B cell (primary cell): Measurements from ENCODE around the gene PHF19. TPM values are rescaled to one million over a fixed set of nuclear protein-coding genes. Genes with fewer than 3 reads are reported as not detected.

Source experiments
- ATAC-seq: fragments of 200-7000 bp; cut with Tn5 transposase; one replicate; pipeline ENCODE4 v1.10.0; 2021; ENCODE audit warnings: low read depth, mild to moderate bottlenecking, moderate number of reproducible peaks, moderate library complexity
- CTCF ChIA-PET: fragments of 350-600 bp; sonication (Branson Sonifier 250); formaldehyde crosslinking; loops from one replicate; lab custom pipeline; 2021; ENCODE audit warnings: antibody characterized with exemption, inconsistent platforms; lab: Charles Lee
- POLR2A ChIA-PET: fragments of 350-600 bp; sonication (Branson Sonifier 250); formaldehyde crosslinking; loops from one replicate; lab custom pipeline; 2021; ENCODE audit warnings: antibody characterized with exemption; lab: Charles Lee
- DNase-seq: peaks from one replicate; pipeline ENCODE4 v3.0.0; 2013
- H2AFZ ChIP-seq: 2 replicates; pipeline ENCODE4 v1.6.1; 2012; ENCODE audit warnings: mild to moderate bottlenecking, low read depth, low read length; ENCODE audit not compliant: insufficient read depth, poor library complexity, severe bottlenecking
- H3K27ac ChIP-seq, 2 donors: 1 replicate in 1 of 2; 2 replicates in 1 of 2; pipeline ENCODE4 v1.5.1; 2012 to 2013; ENCODE audit warnings: low read length in 2 of 2, mild to moderate bottlenecking in 2 of 2, moderate library complexity in 1 of 2
- H3K27me3 ChIP-seq, 4 experiments: fragments of 200-600 bp in 1 of 4; sonication (generic) in 1 of 4; replicated peaks in 1 of 4; 1 replicate in 2 of 4; 2 replicates in 2 of 4; pipeline versions ENCODE4 v1.6.1 to v1.7.0; 2013 to 2016; ENCODE audit warnings: low read length in 3 of 4, mild to moderate bottlenecking in 2 of 4, mixed read lengths in 1 of 4, moderate library complexity in 1 of 4; ENCODE audit not compliant: insufficient read depth in 4 of 4, control insufficient read depth in 3 of 4; ENCODE audit errors: control extremely low read depth in 1 of 4
- H3K36me3 ChIP-seq, 2 experiments: replicated peaks in 1 of 2; 1 replicate in 1 of 2; 2 replicates in 1 of 2; pipeline versions ENCODE4 v1.6.1 to v1.7.1; 2013; ENCODE audit warnings: low read length in 1 of 2; ENCODE audit not compliant: insufficient read depth in 2 of 2, control insufficient read depth in 1 of 2; ENCODE audit errors: control extremely low read depth in 1 of 2, extremely low read depth in 1 of 2
- H3K4me1 ChIP-seq, 2 donors: fragments of 200-600 bp in 1 of 2; sonication (generic) in 1 of 2; 1 replicate in 1 of 2; 2 replicates in 1 of 2; pipeline versions ENCODE4 v1.5.1 to v1.6.1; 2013 to 2017; ENCODE audit warnings: low read length in 2 of 2; ENCODE audit not compliant: control insufficient read depth in 2 of 2, insufficient read depth in 2 of 2
- H3K4me2 ChIP-seq: replicated peaks from 2 replicates; pipeline ENCODE3; 2012; ENCODE audit warnings: mild to moderate bottlenecking, low read depth, low read length; ENCODE audit not compliant: poor library complexity, severe bottlenecking
- H3K4me3 ChIP-seq, 5 experiments: fragments of 200-600 bp in 1 of 5; sonication (generic) in 1 of 5; 1 replicate in 3 of 5; 2 replicates in 2 of 5; pipeline versions ENCODE4 v1.5.1 to v1.7.0; 2011 to 2016; ENCODE audit warnings: low read length in 4 of 5, mild to moderate bottlenecking in 4 of 5, low read depth in 2 of 5, control low read depth in 1 of 5, moderate library complexity in 1 of 5; ENCODE audit not compliant: insufficient read depth in 1 of 5; ENCODE audit errors: control extremely low read depth in 1 of 5, extremely low read depth in 1 of 5
- H3K79me2 ChIP-seq: fragments of 200-600 bp; sonication (generic); one replicate; pipeline ENCODE4 v1.6.0; 2016; ENCODE audit warnings: low read length; ENCODE audit not compliant: control insufficient read depth, insufficient read depth
- H3K9ac ChIP-seq: fragments of 200-600 bp; sonication (generic); 2 replicates; pipeline ENCODE4 v1.6.1; 2017; ENCODE audit warnings: mild to moderate bottlenecking, low read length, moderate library complexity
- H3K9me3 ChIP-seq, 3 donors: one replicate each; pipeline versions ENCODE4 v1.6.1 to v1.7.1; 2013; ENCODE audit warnings: low read length in 2 of 3; ENCODE audit not compliant: control insufficient read depth in 2 of 3, insufficient read depth in 1 of 3; ENCODE audit errors: control extremely low read depth in 1 of 3
- H4K20me1 ChIP-seq: 2 replicates; pipeline ENCODE4 v1.6.0; 2012; ENCODE audit warnings: mild to moderate bottlenecking, low read length; ENCODE audit not compliant: insufficient read depth, control insufficient read depth, poor library complexity, severe bottlenecking
- H3K27ac Mint-ChIP-seq: one replicate; pipeline ENCODE4 v1.8.0; 2021; ENCODE audit warnings: mixed read lengths
- H3K27me3 Mint-ChIP-seq: one replicate; pipeline ENCODE4 v1.8.0; 2021; ENCODE audit warnings: mixed read lengths
- H3K4me1 Mint-ChIP-seq: one replicate; pipeline ENCODE4 v1.8.0; 2021; ENCODE audit warnings: mixed read lengths
- H3K4me3 Mint-ChIP-seq: one replicate; pipeline ENCODE4 v1.8.0; 2021; ENCODE audit warnings: mixed read lengths
- H3K9me3 Mint-ChIP-seq: one replicate; pipeline ENCODE4 v1.8.0; 2022; ENCODE audit warnings: mixed read lengths; ENCODE audit not compliant: insufficient read depth
- CTCF ChIP-seq: fragments of 200-600 bp; IDR thresholded peaks from one replicate; pipeline ENCODE4 v1.8.0; 2022; ENCODE audit warnings: antibody characterized with exemption, mild to moderate bottlenecking
- EZH2 ChIP-seq: IDR thresholded peaks from 2 replicates; pipeline ENCODE4 v1.6.1; 2012; ENCODE audit warnings: borderline replicate concordance, low read depth, mild to moderate bottlenecking, moderate library complexity, low read length; ENCODE audit not compliant: insufficient read depth, poor library complexity, severe bottlenecking
- WGBS: methylation state at CpG from one replicate; pipeline ENCODE4 v1.1.5; 2013; ENCODE audit warnings: missing lambda C conversion rate; ENCODE audit not compliant: insufficient coverage; 5-methylcytosine and 5-hydroxymethylcytosine counted together
- intact Hi-C: fragments of 100-400 bp; cut with micrococcal nuclease; formaldehyde crosslinking; loops from one replicate; pipeline ENCODE4 v1.10.0; 2022
- polyA plus RNA-seq: library from polyadenylated mRNA; depleted of rRNA; stranded (reverse); fragments of >200 nt; gene quantifications from 2 replicates; pipeline ENCODE4 v1.2.3, GENCODE V29; 2012
- total RNA-seq, 2 donors: library from RNA; stranded (reverse); fragments of 120-200 nt in 1 of 2; gene quantifications; 1 replicate in 1 of 2; 2 replicates in 1 of 2; pipeline versions ENCODE4 v1.2.3 to v1.2.4, GENCODE V29; 2013 to 2022

The PHF19 gene
- total and polyA plus RNA-seq, 2 donors (not counting 1 experiment from before 2014, with no cell fraction given): 17.0 to 20.9 TPM

GRCh38 chr9:120855827-120856670 is 20.9 kb downstream of the PHF19 start:
- Mint-ChIP-seq H3K9me3 (no peaks in the 10 kb centered on the region), H3K27me3 (no peaks in the 10 kb centered on the region), H3K4me1 (peaks cover 4% of the 10 kb centered on the region), H3K4me3 (no peak overlapping the region), H3K27ac (no peak overlapping the region)
- 95% methylated on average over 5 of the region's 7 CpGs for WGBS
- CTCF ChIA-PET: no interaction called here
- Histone ChIP-seq H3K4me3 (no peak overlapping the region), H3K4me2 (no peak overlapping the region), H3K27me3 (no peaks in the 10 kb centered on the region), H4K20me1 (peaks cover 2% of the 10 kb centered on the region), H3K36me3 (peaks cover 3 to 25% of the 10 kb centered on the region in 2 experiments), H3K79me2 (peaks cover 17% of the 10 kb centered on the region), H3K9me3 (no peaks in the 10 kb centered on the region), H3K9ac (no peak overlapping the region), H3K27ac (no peak overlapping the region), H2AFZ (no peak overlapping the region), H3K4me1 (peaks cover 0 to 6% of the 10 kb centered on the region in 2 donors)
- DNase-seq (no peak), ATAC-seq (no peak)
- intact Hi-C loops: no loop called here
- TF ChIP-seq EZH2 (no peak), CTCF (no peak)
- POLR2A ChIA-PET: interaction anchor here (0.6 kb wide), 1 partner anchor 120 kb away, joined by 3 read pairs; no protein-coding TSS in a partner anchor
